PC-3 (cell line): Measurements from ENCODE around the gene NFATC2.

ENCODE experiments used
- CTCF ChIP-seq: fragments of 300-600 bp; sonication (generic); conservative IDR thresholded peaks from 2 replicates; pipeline ENCODE4 v1.5.1; 2017; ENCODE audit warnings: antibody characterized with exemption, low read depth, mild to moderate bottlenecking, low read length
- EZH2 ChIP-seq: fragments of 300-600 bp; sonication (generic); IDR thresholded peaks from one replicate; pipeline ENCODE4 v1.6.1; 2017; ENCODE audit warnings: antibody characterized with exemption, mild to moderate bottlenecking, low read length; ENCODE audit not compliant: unreplicated experiment

GRCh38 chr20:51447097-51447764, 95.3 kb downstream of the NFATC2 start:
- no peak for TF ChIP-seq EZH2
- TF ChIP-seq CTCF = no peak
